Measurements from ENCODE around the gene LIN28A.

LIN28A gene

DNA sequence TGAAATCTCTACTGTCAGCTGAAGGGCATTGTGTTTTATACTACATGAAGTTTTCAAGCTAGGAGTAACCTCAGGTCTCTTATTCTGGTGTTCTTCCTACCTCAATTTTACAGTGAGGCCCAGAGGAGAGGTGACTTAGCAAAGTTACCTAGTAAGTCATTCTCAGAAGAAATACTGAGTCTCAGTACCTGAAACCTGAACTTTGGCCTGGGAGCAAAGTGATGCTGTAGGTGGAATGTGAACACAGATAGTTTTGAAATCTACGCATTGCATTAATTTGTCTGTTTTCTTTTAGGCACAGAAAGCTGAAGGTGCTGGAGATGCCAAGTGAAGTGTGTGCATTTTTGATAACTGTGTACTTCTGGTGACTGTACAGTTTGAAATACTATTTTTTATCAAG lies 64.2 kb downstream of the LIN28A start:
- DNase-seq (ENCODE audit: low read depth in 1 of 2, low spot score in 1 of 2): no peak
- no peak overlapping the region for H3K4me3 ChIP-seq (replicated peaks; ENCODE audit: insufficient read depth, low read length)
- H3K27ac ChIP-seq (replicated peaks): no peak overlapping the region; the same call in 1 of the 2 replicates
- no peaks in the 10 kb centered on the region for H3K27me3 ChIP-seq (ENCODE audit: insufficient read depth, poor library complexity, severe bottlenecking)
- TF ChIP-seq POLR2AphosphoS5 (IDR thresholded peaks at IDR 0.05; ENCODE audit: low read depth) (no peak), SPI1 (IDR thresholded peaks at IDR 0.05; ENCODE audit: borderline replicate concordance, low read depth) (no peak), GABPA (IDR thresholded peaks at IDR 0.05; ENCODE audit: low read depth) (no peak)
- TF ChIP-seq, protein P1, sequence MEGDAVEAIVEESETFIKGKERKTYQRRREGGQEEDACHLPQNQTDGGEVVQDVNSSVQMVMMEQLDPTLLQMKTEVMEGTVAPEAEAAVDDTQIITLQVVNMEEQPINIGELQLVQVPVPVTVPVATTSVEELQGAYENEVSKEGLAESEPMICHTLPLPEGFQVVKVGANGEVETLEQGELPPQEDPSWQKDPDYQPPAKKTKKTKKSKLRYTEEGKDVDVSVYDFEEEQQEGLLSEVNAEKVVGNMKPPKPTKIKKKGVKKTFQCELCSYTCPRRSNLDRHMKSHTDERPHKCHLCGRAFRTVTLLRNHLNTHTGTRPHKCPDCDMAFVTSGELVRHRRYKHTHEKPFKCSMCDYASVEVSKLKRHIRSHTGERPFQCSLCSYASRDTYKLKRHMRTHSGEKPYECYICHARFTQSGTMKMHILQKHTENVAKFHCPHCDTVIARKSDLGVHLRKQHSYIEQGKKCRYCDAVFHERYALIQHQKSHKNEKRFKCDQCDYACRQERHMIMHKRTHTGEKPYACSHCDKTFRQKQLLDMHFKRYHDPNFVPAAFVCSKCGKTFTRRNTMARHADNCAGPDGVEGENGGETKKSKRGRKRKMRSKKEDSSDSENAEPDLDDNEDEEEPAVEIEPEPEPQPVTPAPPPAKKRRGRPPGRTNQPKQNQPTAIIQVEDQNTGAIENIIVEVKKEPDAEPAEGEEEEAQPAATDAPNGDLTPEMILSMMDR (IDR thresholded peaks at IDR 0.05; ENCODE audit: insufficient read depth, low read length): no peak
- TF ChIP-seq, protein P2, sequence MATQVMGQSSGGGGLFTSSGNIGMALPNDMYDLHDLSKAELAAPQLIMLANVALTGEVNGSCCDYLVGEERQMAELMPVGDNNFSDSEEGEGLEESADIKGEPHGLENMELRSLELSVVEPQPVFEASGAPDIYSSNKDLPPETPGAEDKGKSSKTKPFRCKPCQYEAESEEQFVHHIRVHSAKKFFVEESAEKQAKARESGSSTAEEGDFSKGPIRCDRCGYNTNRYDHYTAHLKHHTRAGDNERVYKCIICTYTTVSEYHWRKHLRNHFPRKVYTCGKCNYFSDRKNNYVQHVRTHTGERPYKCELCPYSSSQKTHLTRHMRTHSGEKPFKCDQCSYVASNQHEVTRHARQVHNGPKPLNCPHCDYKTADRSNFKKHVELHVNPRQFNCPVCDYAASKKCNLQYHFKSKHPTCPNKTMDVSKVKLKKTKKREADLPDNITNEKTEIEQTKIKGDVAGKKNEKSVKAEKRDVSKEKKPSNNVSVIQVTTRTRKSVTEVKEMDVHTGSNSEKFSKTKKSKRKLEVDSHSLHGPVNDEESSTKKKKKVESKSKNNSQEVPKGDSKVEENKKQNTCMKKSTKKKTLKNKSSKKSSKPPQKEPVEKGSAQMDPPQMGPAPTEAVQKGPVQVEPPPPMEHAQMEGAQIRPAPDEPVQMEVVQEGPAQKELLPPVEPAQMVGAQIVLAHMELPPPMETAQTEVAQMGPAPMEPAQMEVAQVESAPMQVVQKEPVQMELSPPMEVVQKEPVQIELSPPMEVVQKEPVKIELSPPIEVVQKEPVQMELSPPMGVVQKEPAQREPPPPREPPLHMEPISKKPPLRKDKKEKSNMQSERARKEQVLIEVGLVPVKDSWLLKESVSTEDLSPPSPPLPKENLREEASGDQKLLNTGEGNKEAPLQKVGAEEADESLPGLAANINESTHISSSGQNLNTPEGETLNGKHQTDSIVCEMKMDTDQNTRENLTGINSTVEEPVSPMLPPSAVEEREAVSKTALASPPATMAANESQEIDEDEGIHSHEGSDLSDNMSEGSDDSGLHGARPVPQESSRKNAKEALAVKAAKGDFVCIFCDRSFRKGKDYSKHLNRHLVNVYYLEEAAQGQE (IDR thresholded peaks at IDR 0.05; ENCODE audit: insufficient replicate concordance, low read depth): no peak

DNA sequence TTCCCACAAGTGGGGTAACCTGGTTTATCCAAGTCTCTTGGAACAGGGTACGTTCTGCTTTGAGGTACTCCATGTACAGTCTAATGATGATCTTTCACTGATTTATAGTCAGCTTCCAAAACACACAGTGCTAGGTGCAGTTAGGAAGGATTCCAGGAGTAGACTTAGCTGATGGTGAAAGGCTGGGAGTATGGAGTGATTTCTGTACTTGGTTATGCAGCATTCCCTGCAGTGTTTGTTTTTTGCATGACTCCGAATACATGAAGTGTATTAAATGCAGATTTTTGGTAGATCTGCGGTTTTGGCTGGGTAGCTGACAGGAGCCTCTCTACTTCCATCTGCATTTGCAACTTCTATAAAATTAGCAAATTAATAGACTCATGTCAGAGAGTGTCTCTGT lies 65.4 kb downstream of the LIN28A start:
- TF ChIP-seq GABPA (IDR thresholded peaks at IDR 0.05; ENCODE audit: low read depth) (no peak), POLR2AphosphoS5 (IDR thresholded peaks at IDR 0.05; ENCODE audit: low read depth) (no peak), SPI1 (IDR thresholded peaks at IDR 0.05; ENCODE audit: borderline replicate concordance, low read depth) (no peak)
- TF ChIP-seq, protein P1 (IDR thresholded peaks at IDR 0.05; ENCODE audit: insufficient read depth, low read length): no peak
- TF ChIP-seq, protein P2 (IDR thresholded peaks at IDR 0.05; ENCODE audit: insufficient replicate concordance, low read depth): no peak

DNA sequence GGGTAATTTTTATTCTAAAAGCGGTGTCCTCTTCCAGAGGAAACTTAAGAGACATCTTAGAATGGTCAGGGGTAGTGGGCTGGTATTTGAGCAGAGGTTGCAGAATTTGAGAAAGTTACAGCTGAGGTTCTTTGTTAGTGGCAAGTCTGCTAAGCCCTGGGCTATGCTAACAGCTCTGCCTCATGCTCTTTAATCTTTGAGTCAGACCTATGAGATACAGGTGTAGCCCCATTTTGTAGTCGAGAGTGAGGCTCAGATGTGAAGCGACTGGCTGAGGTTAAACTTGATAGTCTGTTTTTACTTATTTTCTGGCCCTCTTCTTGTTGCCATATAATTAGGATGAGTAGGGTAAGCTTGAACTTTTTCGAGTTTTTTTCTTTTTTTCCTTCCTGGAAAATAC lies 66.3 kb downstream of the LIN28A start:
- Histone ChIP-seq H3K4me3 (replicated peaks; ENCODE audit: insufficient read depth, low read length) (no peak overlapping the region), H3K27me3 (ENCODE audit: insufficient read depth, poor library complexity, severe bottlenecking) (no peaks in the 10 kb centered on the region), H3K27ac (replicated peaks) (no peak overlapping the region)
- DNase-seq (ENCODE audit: low read depth in 1 of 2, low spot score in 1 of 2): no peak
- TF ChIP-seq POLR2AphosphoS5 (IDR thresholded peaks at IDR 0.05; ENCODE audit: low read depth) (no peak), SPI1 (IDR thresholded peaks at IDR 0.05; ENCODE audit: borderline replicate concordance, low read depth) (no peak), GABPA (IDR thresholded peaks at IDR 0.05; ENCODE audit: low read depth) (no peak)
- TF ChIP-seq, protein P2 (IDR thresholded peaks at IDR 0.05; ENCODE audit: insufficient replicate concordance, low read depth): no peak
- TF ChIP-seq, protein P1 (IDR thresholded peaks at IDR 0.05; ENCODE audit: insufficient read depth, low read length): no peak

More for the DNA sequence above, 65.4 kb downstream of the LIN28A start:
- Histone ChIP-seq H3K4me3 (replicated peaks; ENCODE audit: insufficient read depth, low read length) (no peak overlapping the region), H3K27me3 (ENCODE audit: insufficient read depth, poor library complexity, severe bottlenecking) (no peaks in the 10 kb centered on the region), H3K27ac (replicated peaks) (no peak overlapping the region)
- DNase-seq (ENCODE audit: low read depth in 1 of 2, low spot score in 1 of 2): no peak
